RPMI8226 (cell line): Measurements from ENCODE around the gene AGAP1.
"Not testable (repeated sequence)": the region's sequence is repeated elsewhere in the genome, so short reads cannot be mapped to it uniquely, and the experiment has no call there.

Experiments
- DNase-seq: peaks from one replicate; pipeline ENCODE4 v3.0.0-alpha.2; 2015

The AGAP1 gene

GRCh38 chr2:235596272-235596671 lies 102.4 kb downstream of the AGAP1 start:
- no peak for DNase-seq

GRCh38 chr2:235597081-235597615 lies 103.3 kb downstream of the AGAP1 start:
- DNase-seq: no peak

- DNase-seq: no peak
Measured at GRCh38 chr2:235598026-235598425, 104.2 kb downstream of the AGAP1 start.

- no peak for DNase-seq
Measured at GRCh38 chr2:235598532-235599531, 105.0 kb downstream of the AGAP1 start.

- no peak for DNase-seq
Measured at GRCh38 chr2:235599596-235600338, 105.9 kb downstream of the AGAP1 start.

GRCh38 chr2:235600406-235600805 lies 106.6 kb downstream of the AGAP1 start:
- DNase-seq: no peak

- DNase-seq: no peak
Measured at GRCh38 chr2:235600926-235601325, 107.1 kb downstream of the AGAP1 start.

- peak; percentile 86 for DNase-seq
Measured at GRCh38 chr2:235601960-235602704, 108.3 kb downstream of the AGAP1 start.

GRCh38 chr2:235602971-235603370 lies 109.1 kb downstream of the AGAP1 start:
- DNase-seq: not testable (repeated sequence)

- no peak for DNase-seq
Measured at GRCh38 chr2:235603659-235604058, 109.8 kb downstream of the AGAP1 start.

- DNase-seq: no peak
Measured at GRCh38 chr2:235605312-235606003, 111.6 kb downstream of the AGAP1 start.

GRCh38 chr2:235606004-235606715 lies 112.3 kb downstream of the AGAP1 start:
- no peak for DNase-seq

- DNase-seq: no peak
Measured at GRCh38 chr2:235607546-235608199, 113.8 kb downstream of the AGAP1 start.

GRCh38 chr2:235608200-235608887 lies 114.5 kb downstream of the AGAP1 start:
- no peak for DNase-seq

- DNase-seq: no peak
Measured at GRCh38 chr2:235609321-235609720, 115.5 kb downstream of the AGAP1 start.

GRCh38 chr2:235609746-235610145 lies 115.9 kb downstream of the AGAP1 start:
- DNase-seq: peak; percentile 77

GRCh38 chr2:235610696-235611257 lies 116.9 kb downstream of the AGAP1 start:
- peak; percentile 92 for DNase-seq

GRCh38 chr2:235611349-235611748 lies 117.5 kb downstream of the AGAP1 start:
- DNase-seq: peak; percentile 8

GRCh38 chr2:235611756-235612155 lies 117.9 kb downstream of the AGAP1 start:
- DNase-seq: no peak
